ENCODE results near the gene LGALS12.
A peak's percentile ranks its signal among the peaks of the same experiment; 100 is the strongest.
"Not testable (repeated sequence)": the region's sequence is repeated elsewhere in the genome, so short reads cannot be mapped to it uniquely, and the experiment has no call there.

LGALS12 gene

GRCh38 chr11:63504933-63505586, 824 bp upstream of the LGALS12 start:
- no peak for DNase-seq (ENCODE audit: low spot score)

- no peak for DNase-seq (ENCODE audit: low spot score)
These were observed 992 bp downstream of the LGALS12 start for GRCh38 chr11:63506876-63507275.

- DNase-seq (ENCODE audit: low spot score), result no peak
These were observed 1.6 kb downstream of the LGALS12 start for GRCh38 chr11:63507511-63507910.

- DNase-seq (ENCODE audit: low spot score), result no peak
These were observed 2.1 kb downstream of the LGALS12 start for GRCh38 chr11:63508009-63508408.

GRCh38 chr11:63508745-63509144, 2.9 kb downstream of the LGALS12 start:
- no peak for DNase-seq (ENCODE audit: low spot score)

GRCh38 chr11:63510360-63511047, 4.6 kb downstream of the LGALS12 start:
- no peak for DNase-seq (ENCODE audit: low spot score)

GRCh38 chr11:63511048-63511748, 5.3 kb downstream of the LGALS12 start:
- DNase-seq (ENCODE audit: low spot score), result no peak

GRCh38 chr11:63512816-63513215, 6.9 kb downstream of the LGALS12 start:
- no peak for DNase-seq (ENCODE audit: low spot score)

- no peak for DNase-seq (ENCODE audit: low spot score)
These were observed 10.2 kb downstream of the LGALS12 start for GRCh38 chr11:63516109-63516508.

- no peak for DNase-seq (ENCODE audit: low spot score)
These were observed 11.3 kb downstream of the LGALS12 start for GRCh38 chr11:63517156-63517555.

GRCh38 chr11:63518548-63518947, 12.7 kb downstream of the LGALS12 start:
- DNase-seq (ENCODE audit: low spot score), result no peak

GRCh38 chr11:63520606-63521170, 14.8 kb downstream of the LGALS12 start:
- DNase-seq (ENCODE audit: low spot score), result no peak

GRCh38 chr11:63521896-63522295, 16.0 kb downstream of the LGALS12 start:
- DNase-seq (ENCODE audit: low spot score), result no peak

- DNase-seq (ENCODE audit: low spot score), result no peak
These were observed 17.3 kb downstream of the LGALS12 start for GRCh38 chr11:63523151-63523550.

- no peak for DNase-seq (ENCODE audit: low spot score)
These were observed 21.8 kb downstream of the LGALS12 start for GRCh38 chr11:63527667-63528066.

GRCh38 chr11:63528156-63528555, 22.3 kb downstream of the LGALS12 start:
- not testable (repeated sequence) for DNase-seq (ENCODE audit: low spot score)

- not testable (repeated sequence) for DNase-seq (ENCODE audit: low spot score)
These were observed 22.9 kb downstream of the LGALS12 start for GRCh38 chr11:63528729-63529278.

GRCh38 chr11:63529373-63529772, 23.5 kb downstream of the LGALS12 start:
- DNase-seq (ENCODE audit: low spot score), result not testable (repeated sequence)

- DNase-seq (ENCODE audit: low spot score), result no peak
These were observed 24.1 kb downstream of the LGALS12 start for GRCh38 chr11:63530021-63530420.

- DNase-seq (ENCODE audit: low spot score), result peak; percentile 66
These were observed 25.3 kb downstream of the LGALS12 start for GRCh38 chr11:63531074-63531792.

GRCh38 chr11:63532117-63532516, 26.2 kb downstream of the LGALS12 start:
- no peak for DNase-seq (ENCODE audit: low spot score)

Measured in COLO829 (cell line).